ENCODE results near the gene CCNL1. TPM values are rescaled to one million over a fixed set of nuclear protein-coding genes. Genes with fewer than 3 reads are reported as not detected.

CCNL1 gene
- total RNA-seq, 4 donors from 2014 or later: 378 to 875 (median 605) TPM

GRCh38 chr3:157156837-157157635 is 2.9 kb downstream of the CCNL1 start:
- ATAC-seq (ENCODE audit: low FRiP score): no peak
- no peak for DNase-seq (ENCODE audit: low spot score)
- TF ChIP-seq CTCF (IDR thresholded peaks at IDR 0.05): no peak

GRCh38 chr3:157155591-157155990 is 4.4 kb downstream of the CCNL1 start:
- TF ChIP-seq CTCF (IDR thresholded peaks at IDR 0.05): no peak
- DNase-seq (ENCODE audit: low spot score) (no peak), ATAC-seq (ENCODE audit: low FRiP score) (no peak)

- TF ChIP-seq CTCF (IDR thresholded peaks at IDR 0.05): no peak
- ATAC-seq (ENCODE audit: low FRiP score) (no peak), DNase-seq (ENCODE audit: low spot score) (no peak)
These were observed 5.2 kb downstream of the CCNL1 start for GRCh38 chr3:157154563-157155330.

- no peak for DNase-seq (ENCODE audit: low spot score)
- TF ChIP-seq CTCF (IDR thresholded peaks at IDR 0.05): no peak
- ATAC-seq (ENCODE audit: low FRiP score): no peak
These were observed 7.0 kb downstream of the CCNL1 start for GRCh38 chr3:157152930-157153329.

- DNase-seq (ENCODE audit: low spot score): no peak
- no peak for TF ChIP-seq CTCF (IDR thresholded peaks at IDR 0.05)
- ATAC-seq (ENCODE audit: low FRiP score): no peak
These were observed 7.5 kb downstream of the CCNL1 start for GRCh38 chr3:157152438-157152837.

- TF ChIP-seq CTCF (IDR thresholded peaks at IDR 0.05): no peak
- DNase-seq (ENCODE audit: low spot score) (no peak), ATAC-seq (ENCODE audit: low FRiP score) (no peak)
These were observed 8.3 kb downstream of the CCNL1 start for GRCh38 chr3:157151627-157152026.

Data from omental fat pad (tissue), 4 donors.